Measurements from ENCODE around the gene LY6G6C.
A peak's percentile ranks its signal among the peaks of the same experiment; 100 is the strongest.

LY6G6C gene

DNA sequence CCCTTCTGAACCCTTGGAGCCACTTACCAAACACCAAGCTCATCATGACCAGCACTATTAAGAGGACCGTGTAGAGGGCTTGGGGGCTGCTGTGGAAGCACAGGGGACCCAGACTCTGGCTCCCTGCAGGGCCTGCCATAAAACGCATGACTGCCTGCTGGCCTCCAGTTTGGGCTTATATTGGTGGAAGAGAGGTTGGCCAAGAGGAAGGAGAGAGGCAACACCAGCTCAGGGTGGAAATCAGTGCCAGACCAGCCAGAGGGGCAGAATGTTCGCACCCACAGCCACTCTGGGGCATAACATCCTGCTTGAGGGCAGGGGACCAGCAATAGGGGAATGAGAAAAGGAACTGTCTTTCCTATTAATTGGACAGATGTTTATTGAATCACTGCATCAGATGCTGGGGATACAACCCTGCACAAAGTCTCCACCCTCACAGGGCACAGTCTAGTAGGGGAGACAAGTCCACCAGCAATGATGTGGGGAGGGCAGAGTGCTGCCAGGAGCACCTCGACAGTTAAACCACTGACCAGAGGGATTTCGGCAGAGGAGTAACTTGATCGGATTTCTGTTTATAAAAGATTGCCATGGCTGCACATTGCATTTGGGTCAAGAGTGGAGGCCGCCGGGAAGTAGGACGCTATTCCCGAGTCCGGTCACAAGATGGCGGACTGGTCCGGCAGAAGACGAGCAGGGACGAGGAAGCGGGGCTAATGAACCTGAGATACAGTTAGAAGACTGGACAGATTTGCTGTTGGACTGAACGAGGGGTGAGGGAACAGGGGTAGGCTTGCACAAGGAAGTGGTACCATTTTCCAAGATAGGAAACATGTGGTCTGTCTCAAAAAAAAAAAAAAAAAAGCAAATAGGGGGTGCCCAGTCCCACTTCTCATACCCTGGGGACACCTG is 41.1 kb downstream of the LY6G6C start, which contains the start of gene LY6G5C:
LY6G5C (minus strand) TSS at position 842 of the 909 bp plus-strand sequence; CDS start at position 148, 694 bp downstream.
- DNase-seq (ENCODE audit: low spot score) = peak; percentile 76

DNA sequence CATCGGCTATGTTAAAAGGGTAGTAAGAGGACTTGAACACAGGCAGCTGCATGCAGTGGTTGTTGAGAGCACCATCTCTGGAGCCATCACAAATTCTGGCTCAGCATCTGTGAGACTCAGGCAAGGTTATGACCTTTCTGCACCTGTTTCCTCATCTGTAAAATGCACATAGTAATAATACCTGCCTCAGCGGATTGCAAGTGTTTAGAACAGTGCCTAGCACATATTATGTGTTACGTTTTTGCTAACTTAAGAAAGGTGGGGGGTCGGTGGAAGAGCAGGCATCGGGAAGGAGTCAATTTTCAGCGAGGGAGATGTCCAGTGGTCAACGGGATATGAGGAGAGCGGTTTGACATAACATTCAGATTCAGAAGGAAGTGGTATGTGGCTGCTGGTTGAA is 43.6 kb downstream of the LY6G6C start:
- DNase-seq (ENCODE audit: low spot score) = no peak

DNA sequence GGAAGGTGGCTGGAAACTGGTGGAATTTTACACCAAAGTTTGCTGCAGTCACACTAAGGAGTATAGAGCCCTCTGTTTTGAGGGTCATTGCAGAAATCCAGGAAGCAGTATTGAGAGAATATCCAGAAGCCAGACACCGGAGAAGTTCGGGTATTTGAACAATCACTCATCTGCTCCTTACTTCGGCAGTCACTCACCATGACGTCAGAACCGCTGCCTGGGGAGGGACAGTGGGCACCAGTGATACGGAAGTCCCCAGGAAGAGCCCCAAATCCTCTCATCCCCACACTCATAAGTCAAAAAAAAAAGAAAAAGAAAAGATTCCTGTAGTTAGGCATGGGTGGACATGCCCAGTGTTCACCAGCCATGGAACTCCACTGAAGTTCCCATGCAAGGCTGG is 44.6 kb downstream of the LY6G6C start:
- DNase-seq (ENCODE audit: low spot score) = no peak

DNA sequence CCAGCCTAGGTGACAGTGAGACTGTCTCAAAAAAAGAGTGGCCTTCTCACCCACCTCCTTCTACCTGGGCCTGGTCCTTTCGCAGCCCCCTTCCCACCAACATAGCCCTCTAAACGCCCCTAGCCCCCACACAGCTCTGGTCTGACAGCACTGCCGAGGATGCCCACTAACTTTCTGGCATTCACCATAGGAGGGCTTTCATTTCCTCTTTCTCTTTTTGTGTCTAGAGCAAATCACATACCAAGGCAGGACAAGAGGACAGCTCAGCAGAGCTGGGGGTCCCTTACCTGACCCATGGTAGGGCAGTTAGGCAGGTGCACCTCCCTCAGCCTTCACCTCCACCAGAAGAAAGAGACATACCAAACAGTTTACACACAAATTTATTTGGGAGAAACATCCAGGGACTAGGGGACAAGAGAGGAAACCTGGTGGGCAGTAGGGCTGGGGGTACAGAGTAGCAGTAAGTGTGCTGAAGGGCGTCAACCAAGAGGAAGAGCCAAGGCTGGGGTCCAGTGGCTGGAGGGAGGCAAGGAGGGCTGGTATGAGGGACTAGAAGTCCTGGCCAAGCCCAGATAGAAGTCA is 45.1 kb downstream of the LY6G6C start:
- DNase-seq (ENCODE audit: low spot score) = no peak

DNA sequence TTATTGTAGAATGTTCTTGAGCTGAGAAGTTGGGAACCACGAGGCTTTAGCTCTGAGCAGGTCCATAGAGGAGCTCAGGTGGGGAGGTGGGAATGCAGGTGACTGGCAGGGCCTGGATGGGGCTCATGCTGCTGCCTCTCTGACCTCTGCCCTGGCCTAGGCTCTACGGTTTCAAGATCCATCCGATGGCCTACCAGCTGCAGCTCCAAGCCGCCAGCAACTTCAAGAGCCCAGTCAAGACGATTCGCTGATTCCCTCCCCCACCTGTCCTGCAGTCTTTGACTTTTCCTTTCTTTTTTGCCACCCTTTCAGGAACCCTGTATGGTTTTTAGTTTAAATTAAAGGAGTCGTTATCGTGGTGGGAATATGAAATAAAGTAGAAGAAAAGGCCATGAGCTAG is 51.9 kb downstream of the LY6G6C start, which contains the start of gene LY6G5B:
LY6G5B (plus strand) TSS at position 301 of the 400 bp plus-strand sequence. CDS start 975 bp downstream, outside the sequence.
- no peak for DNase-seq (ENCODE audit: low spot score)
